Heart left ventricle (tissue), 16 donors: Measurements from ENCODE around the gene ANGPTL4. TPM values are rescaled to one million over a fixed set of nuclear protein-coding genes. Genes with fewer than 3 reads are reported as not detected.
"Not testable (repeated sequence)": the region's sequence is repeated elsewhere in the genome, so short reads cannot be mapped to it uniquely, and the experiment has no call there.

Source experiments
- ATAC-seq, 4 donors: fragments of 200-7000 bp; cut with Tn5 transposase; one replicate each; pipeline ENCODE4 v1.9.1; 2020 to 2022; ENCODE audit warnings: moderate library complexity in 4 of 4, mild to moderate bottlenecking in 3 of 4, moderate number of reproducible peaks in 1 of 4
- DNase-seq, 5 donors: peaks; one replicate each; pipeline ENCODE4 v3.0.0-alpha.2; 2020
- H3K27ac ChIP-seq, 12 donors: fragments of 200-600 bp; sonication (generic) in 4 of 12; one replicate each; pipeline versions ENCODE4 v1.5.0 to v1.8.0; 2016 to 2022; ENCODE audit warnings: mild to moderate bottlenecking in 2 of 12
- H3K27me3 ChIP-seq, 9 donors: fragments of 200-600 bp; sonication (generic) in 2 of 9; one replicate each; pipeline versions ENCODE4 v1.5.1 to v1.8.0; 2016 to 2022; ENCODE audit warnings: mild to moderate bottlenecking in 3 of 9
- H3K36me3 ChIP-seq, 9 donors: fragments of 200-600 bp; sonication (generic) in 2 of 9; one replicate each; pipeline versions ENCODE4 v1.5.0 to v1.8.0; 2018 to 2022; ENCODE audit warnings: mild to moderate bottlenecking in 2 of 9
- H3K4me1 ChIP-seq, 12 donors: fragments of 200-600 bp; sonication (generic) in 4 of 12; one replicate each; pipeline versions ENCODE4 v1.5.0 to v1.8.0; 2016 to 2022; ENCODE audit warnings: mild to moderate bottlenecking in 3 of 12
- H3K4me3 ChIP-seq, 12 donors: fragments of 200-600 bp; sonication (generic) in 4 of 12; one replicate each; pipeline versions ENCODE4 v1.5.0 to v1.8.0; 2017 to 2022; ENCODE audit warnings: mild to moderate bottlenecking in 9 of 12, moderate library complexity in 4 of 12
- H3K9me3 ChIP-seq, 12 donors: fragments of 200-600 bp; sonication (generic) in 4 of 12; one replicate each; pipeline versions ENCODE4 v1.5.0 to v1.8.0; 2016 to 2022; ENCODE audit warnings: mild to moderate bottlenecking in 1 of 12
- CTCF ChIP-seq, 12 donors: fragments of 200-600 bp; sonication (generic) in 4 of 12; IDR thresholded peaks; one replicate each; pipeline versions ENCODE4 v1.5.0 to v1.8.0; 2018 to 2022; ENCODE audit warnings: antibody characterized with exemption in 12 of 12, mild to moderate bottlenecking in 5 of 12
- POLR2A ChIP-seq, 2 donors: fragments of 450-650 bp; IDR thresholded peaks; one replicate each; pipeline ENCODE4 v1.6.1; 2017; ENCODE audit warnings: antibody characterized with exemption in 2 of 2, mild to moderate bottlenecking in 2 of 2, moderate library complexity in 2 of 2
- WGBS, 4 donors: extraction: QIAGEN DNeasy Blood & Tissue Kit in 2 of 4; methylation state at CpG; one replicate each; pipeline versions ENCODE4 v1.1.5 to v1.1.7; 2013 to 2018; 5-methylcytosine and 5-hydroxymethylcytosine counted together
- intact Hi-C, 10 donors: fragments of 100-400 bp; cut with DNase I; formaldehyde crosslinking; loops; one replicate each; pipeline versions ENCODE4 v1.11.1 to v1.14.2; 2022
- polyA plus RNA-seq, 2 donors: library from polyadenylated mRNA; stranded (reverse); fragments of 200-250 nt; gene quantifications; one replicate each; pipeline ENCODE4 v1.2.3, GENCODE V29; 2013
- total RNA-seq, 9 donors: library from RNA; depleted of rRNA in 2 of 9; stranded (reverse); fragments of >200 nt in 2 of 9; fragmentation: NEBNext Ultra II Directional in 3 of 9; extraction: Animal tissue kit (Norgen Biotek cat#: 25700) in 3 of 9; gene quantifications; one replicate each; pipeline versions ENCODE4 v1.1.0 to v1.2.4, GENCODE V29; 2016 to 2023
- donor health status: ischemic (EF 13 %, LVEDD 7.1; RV severe dilation, severe dysfunction).
- donor health status: healthy with polysubstance abuse.
- donor health status: DM: no; HTN: yes; CAD: no.
- donor health status: DM: no; HTN: no; CAD: no.
- donor health status: ischemic (EF 25% LVEDD 6.9; RV normal size, moderate dysfunction).
- donor health status: ischemic (EF 25% LVEDD 5.7; RV mildly dilated, moderate dysfunction).
- donor health status: healthy.
- donor health status: DM: yes; HTN: yes; CAD: no.
- donor health status: ischemic (EF 35%, LVEDD 5.7; RV mildly dilated, moderate dysfunction).
- donor health status: nonischemic (EF 11% LVEDD 7.7; RV severe dilation, severe dysfunction).
- donor health status: DM: yes; HTN: yes; CAD: no.
- donor health status: PGD.
- donor health status: ischemic (EF 29% LVEDD 5.4; RV normal size, mild dysfunction).
- donor health status: nonischemic (EF 23%, LVEDD 6.1; RV moderate dilation, normal function).

ANGPTL4 gene
- total and polyA plus RNA-seq, 11 donors, result 2.4 to 117 (median 10.8) TPM

GRCh38 chr19:8352134-8352827 is 11.7 kb upstream of the ANGPTL4 start:
- Histone ChIP-seq H3K4me3 (peak overlapping the region in 6 of 12 donors; percentile 14 to 43 (median 24)), H3K27ac (peak overlapping the region in 3 of 12 donors; percentile 5 to 50 (median 30)), H3K27me3 (no peaks in the 10 kb centered on the region), H3K36me3 (no peaks in the 10 kb centered on the region), H3K9me3 (peaks cover 0 to 8% (median 2%) of the 10 kb centered on the region in 12 donors), H3K4me1 (peaks cover 0 to 46% (median 10%) of the 10 kb centered on the region in 12 donors)
- ATAC-seq (peak in 1 of 4 donors; percentile 20), DNase-seq (no peak)
- 37 to 57% (median 50%) methylated on average over 10 of the region's 10 CpGs for WGBS, 4 donors
- TF ChIP-seq POLR2A (IDR thresholded peaks at IDR 0.05) (no peak), CTCF (IDR thresholded peaks at IDR 0.05) (no peak)
- intact Hi-C loops, result loop anchor here in 8 of 10 donors (5.0 to 10.0 kb wide), 7 partner anchors 45 to 233 kb away; partner anchors contain the start of genes MYO1F (in 4 of the 8) and MARCHF2 (in 1 of the 8)

- H3K27ac ChIP-seq, result peak overlapping the region in 1 of 12 donors; percentile 30
These were observed 11.1 kb upstream of the ANGPTL4 start for GRCh38 chr19:8352845-8353244.

GRCh38 chr19:8355631-8356402 is 8.1 kb upstream of the ANGPTL4 start:
- TF ChIP-seq POLR2A (IDR thresholded peaks at IDR 0.05), result no peak
- Histone ChIP-seq H3K27ac (peak overlapping the region in 2 of 12 donors; percentile 42 to 76), H3K27me3 (no peaks in the 10 kb centered on the region), H3K9me3 (peaks cover 0 to 8% (median 2%) of the 10 kb centered on the region in 12 donors), H3K36me3 (no peaks in the 10 kb centered on the region), H3K4me1 (peaks cover 0 to 36% (median 6%) of the 10 kb centered on the region in 12 donors), H3K4me3 (no peak overlapping the region)
- DNase-seq, result peak in 1 of 5 donors; percentile 79
- intact Hi-C loops, result loop anchor here in 8 of 10 donors (2.0 to 10.0 kb wide), 6 partner anchors 39 to 229 kb away; partner anchors contain the start of gene MYO1F (in 1 of the 8)
- peak; percentile 29 to 86 (median 68) for ATAC-seq
- 61 to 78% (median 73%) methylated on average over 6 of the region's 6 CpGs for WGBS, 4 donors

More at GRCh38 chr19:8352845-8353244, 11.1 kb upstream of the ANGPTL4 start:
- H3K9me3 ChIP-seq, H3K27me3 ChIP-seq, H3K36me3 ChIP-seq, DNase-seq, ATAC-seq: not testable (repeated sequence)
- peaks cover 0 to 43% (median 8%) of the 10 kb centered on the region in 12 donors for H3K4me1 ChIP-seq
- H3K4me3 ChIP-seq, result peak overlapping the region in 4 of 12 donors; percentile 14 to 43 (median 34)
- WGBS, 4 donors, result 61 to 72% (median 65%) methylated on average over 5 of the region's 5 CpGs
- intact Hi-C loops, result loop anchor here in 8 of 10 donors (5.0 to 10.0 kb wide), 7 partner anchors 44 to 232 kb away; partner anchors contain the start of genes MYO1F (in 4 of the 8) and MARCHF2 (in 1 of the 8)

- H3K27ac ChIP-seq, result no peak overlapping the region
- DNase-seq (no peak), ATAC-seq (no peak)
- 75 to 82% (median 79%) methylated on average over 4 of the region's 4 CpGs for WGBS, 4 donors
- H3K36me3 ChIP-seq, result no peaks in the 10 kb centered on the region
- H3K4me3 ChIP-seq, result no peak overlapping the region
- no peak for TF ChIP-seq POLR2A (IDR thresholded peaks at IDR 0.05)
- TF ChIP-seq CTCF (IDR thresholded peaks at IDR 0.05), result no peak
- intact Hi-C loops, result loop anchor here in 2 of 10 donors (5.0 to 10.0 kb wide), 3 partner anchors 150 to 228 kb away; partner anchors contain the start of gene MYO1F (in 1 of the 2)
- no peaks in the 10 kb centered on the region for H3K27me3 ChIP-seq
- peaks cover 0 to 46% (median 14%) of the 10 kb centered on the region in 12 donors for H3K4me1 ChIP-seq
- H3K9me3 ChIP-seq, result peaks cover 0 to 8% (median 2%) of the 10 kb centered on the region in 12 donors
These were observed 6.9 kb upstream of the ANGPTL4 start for GRCh38 chr19:8357007-8357521.
